Neural cell (in vitro differentiated cells): ENCODE data around the gene AMPD2. TPM values are rescaled to one million over a fixed set of nuclear protein-coding genes. Genes with fewer than 3 reads are reported as not detected.
A peak's percentile ranks its signal among the peaks of the same experiment; 100 is the strongest.

ENCODE experiments used
- H2AFZ ChIP-seq: fragments of 200-600, 300-800 bp; sonication (generic), shearing (Covaris generic); 2 replicates; pipeline ENCODE4 v1.6.0; 2014; ENCODE audit warnings: low read depth, mild to moderate bottlenecking, antibody characterized with exemption, low read length, moderate library complexity
- H3F3A ChIP-seq: fragments of 200-600 bp; shearing (Covaris generic); 2 replicates; pipeline ENCODE4 v1.6.1; 2016; ENCODE audit warnings: mild to moderate bottlenecking, moderate library complexity, mixed read lengths, antibody characterized with exemption, low read length; ENCODE audit not compliant: insufficient read depth, poor library complexity, severe bottlenecking
- H3K27ac ChIP-seq: fragments of 200-600, 300-800 bp; sonication (generic), shearing (Covaris generic); 2 replicates; pipeline ENCODE4 v1.5.1; 2014; ENCODE audit warnings: mild to moderate bottlenecking, low read length, moderate library complexity
- H3K27me3 ChIP-seq: fragments of 300-800, 200-600 bp; sonication (generic), shearing (Covaris generic); 2 replicates; pipeline ENCODE4 v1.6.0; 2014; ENCODE audit warnings: mild to moderate bottlenecking, low read depth, low read length, moderate library complexity; ENCODE audit not compliant: insufficient read depth
- H3K36me3 ChIP-seq: fragments of 300-800, 200-600 bp; sonication (generic), shearing (Covaris generic); 2 replicates; pipeline ENCODE4 v1.5.1; 2014; ENCODE audit warnings: mild to moderate bottlenecking, antibody characterized with exemption, low read length, moderate library complexity; ENCODE audit not compliant: insufficient read depth
- H3K4me2 ChIP-seq: fragments of 300-800, 200-600 bp; sonication (generic), shearing (Covaris generic); 2 replicates; pipeline ENCODE4 v1.6.0; 2014; ENCODE audit warnings: mild to moderate bottlenecking, low read length
- H3K4me3 ChIP-seq: fragments of 300-800, 200-600 bp; sonication (generic), shearing (Covaris generic); 2 replicates; pipeline ENCODE4 v1.5.1; 2014; ENCODE audit warnings: mild to moderate bottlenecking, low read length, moderate library complexity
- H3K79me2 ChIP-seq: fragments of 200-600 bp; shearing (Covaris generic); replicated peaks from 2 replicates; pipeline ENCODE4 v1.6.0; 2014; ENCODE audit warnings: mild to moderate bottlenecking, low read length, moderate library complexity; ENCODE audit not compliant: insufficient read depth
- H3K9ac ChIP-seq: fragments of 300-800, 200-600 bp; sonication (generic), shearing (Covaris generic); 2 replicates; pipeline ENCODE4 v1.6.1; 2016; ENCODE audit warnings: mild to moderate bottlenecking, low read length, mixed read lengths
- H3K9me2 ChIP-seq: fragments of 200-600 bp; shearing (Covaris generic); 2 replicates; pipeline ENCODE4 v1.6.1; 2016; ENCODE audit warnings: mild to moderate bottlenecking, low read length, mixed read lengths; ENCODE audit not compliant: insufficient read depth
- H3K9me3 ChIP-seq: fragments of 200-600, 300-800 bp; sonication (generic), shearing (Covaris generic); 2 replicates; pipeline ENCODE4 v1.6.1; 2016; ENCODE audit warnings: mild to moderate bottlenecking, mixed run types, low read length, moderate library complexity, mixed read lengths
- H4K20me1 ChIP-seq: fragments of 200-600 bp; shearing (Covaris generic); 2 replicates; pipeline ENCODE4 v1.6.1; 2016; ENCODE audit warnings: mild to moderate bottlenecking, mixed run types; ENCODE audit not compliant: insufficient read depth
- EP300 ChIP-seq: fragments of 450-650 bp; conservative IDR thresholded peaks from 2 replicates; pipeline ENCODE4 v1.6.1; 2014; ENCODE audit warnings: antibody characterized with exemption, mild to moderate bottlenecking, moderate library complexity; ENCODE audit not compliant: poor library complexity, severe bottlenecking
- EZH2 ChIP-seq: fragments of 200-600, 300-800 bp; shearing (Covaris generic), sonication (generic); IDR thresholded peaks from 2 replicates; pipeline ENCODE4 v1.6.1; 2014; ENCODE audit warnings: antibody characterized with exemption, low read length, borderline replicate concordance, mild to moderate bottlenecking; ENCODE audit not compliant: insufficient read depth, poor library complexity, severe bottlenecking
- MXI1 ChIP-seq: fragments of 450-650 bp; conservative IDR thresholded peaks from 2 replicates; pipeline ENCODE4 v1.6.1; 2014; ENCODE audit warnings: antibody characterized with exemption, mild to moderate bottlenecking; ENCODE audit not compliant: poor library complexity, severe bottlenecking
- POLR2AphosphoS5 ChIP-seq: IDR thresholded peaks from 2 replicates; pipeline ENCODE4 v1.6.1; 2012
- RAD21 ChIP-seq: fragments of 450-650 bp; conservative IDR thresholded peaks from 2 replicates; pipeline ENCODE4 v1.6.1; 2014; ENCODE audit warnings: antibody characterized with exemption, mild to moderate bottlenecking, moderate library complexity
- SMC3 ChIP-seq: fragments of 450-650 bp; conservative IDR thresholded peaks from 2 replicates; pipeline ENCODE4 v1.6.1; 2014; ENCODE audit warnings: antibody characterized with exemption, mild to moderate bottlenecking, moderate library complexity; ENCODE audit not compliant: poor library complexity
- TAF1 ChIP-seq: IDR thresholded peaks from 2 replicates; pipeline ENCODE4 v1.6.1; 2012; ENCODE audit warnings: low read depth
- polyA plus RNA-seq: library from polyadenylated mRNA; depleted of rRNA; stranded (reverse); fragments of >200 nt; gene quantifications from 2 replicates; pipeline ENCODE4 v1.2.3, GENCODE V29; 2014
- TF ChIP-seq, protein P1 (sequence below): fragments of 450-650 bp; IDR thresholded peaks from 2 replicates; pipeline ENCODE4 v1.5.1; 2014; ENCODE audit warnings: antibody characterized with exemption, mild to moderate bottlenecking, moderate library complexity; ENCODE audit not compliant: poor library complexity, severe bottlenecking
- TF ChIP-seq, protein P2 (sequence below): IDR thresholded peaks from 2 replicates; pipeline ENCODE4 v1.6.1; 2012; ENCODE audit warnings: borderline replicate concordance

Gene AMPD2
- polyA plus RNA-seq, 1 donor from 2014 or later, result 104 TPM

DNA sequence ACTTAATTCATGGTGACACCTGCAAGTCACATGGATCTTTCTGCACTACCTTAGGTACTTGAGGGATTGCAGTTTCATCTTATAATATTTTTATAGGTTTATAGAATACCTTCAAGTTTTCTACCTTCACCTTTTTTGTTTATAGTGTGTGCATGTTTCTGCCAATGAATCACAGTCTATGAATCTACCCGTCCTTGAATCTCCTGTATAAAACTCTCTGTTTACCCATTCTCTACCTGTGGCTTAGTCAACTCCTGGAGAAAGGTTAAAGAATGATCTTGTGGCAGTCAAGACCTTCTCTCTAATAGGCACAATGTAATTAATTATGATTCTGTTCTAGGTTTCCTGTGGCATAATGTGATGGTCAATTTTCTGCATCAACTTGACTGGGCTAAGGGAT, 45.0 kb downstream of the AMPD2 start:
- Histone ChIP-seq H3K27me3 (no peaks in the 10 kb centered on the region), H3F3A (no peaks in the 10 kb centered on the region), H3K4me3 (no peak overlapping the region), H3K27ac (no peak overlapping the region), H3K9me3 (no peaks in the 10 kb centered on the region), H4K20me1 (no peaks in the 10 kb centered on the region), H3K4me2 (no peak overlapping the region), H3K79me2 (no peaks in the 10 kb centered on the region), H3K36me3 (no peaks in the 10 kb centered on the region), H3K9me2 (no peaks in the 10 kb centered on the region), H2AFZ (no peak overlapping the region), H3K9ac (no peak overlapping the region)
- no peak for TF ChIP-seq POLR2AphosphoS5
- TF ChIP-seq EZH2, result no peak
- TF ChIP-seq, protein P1, sequence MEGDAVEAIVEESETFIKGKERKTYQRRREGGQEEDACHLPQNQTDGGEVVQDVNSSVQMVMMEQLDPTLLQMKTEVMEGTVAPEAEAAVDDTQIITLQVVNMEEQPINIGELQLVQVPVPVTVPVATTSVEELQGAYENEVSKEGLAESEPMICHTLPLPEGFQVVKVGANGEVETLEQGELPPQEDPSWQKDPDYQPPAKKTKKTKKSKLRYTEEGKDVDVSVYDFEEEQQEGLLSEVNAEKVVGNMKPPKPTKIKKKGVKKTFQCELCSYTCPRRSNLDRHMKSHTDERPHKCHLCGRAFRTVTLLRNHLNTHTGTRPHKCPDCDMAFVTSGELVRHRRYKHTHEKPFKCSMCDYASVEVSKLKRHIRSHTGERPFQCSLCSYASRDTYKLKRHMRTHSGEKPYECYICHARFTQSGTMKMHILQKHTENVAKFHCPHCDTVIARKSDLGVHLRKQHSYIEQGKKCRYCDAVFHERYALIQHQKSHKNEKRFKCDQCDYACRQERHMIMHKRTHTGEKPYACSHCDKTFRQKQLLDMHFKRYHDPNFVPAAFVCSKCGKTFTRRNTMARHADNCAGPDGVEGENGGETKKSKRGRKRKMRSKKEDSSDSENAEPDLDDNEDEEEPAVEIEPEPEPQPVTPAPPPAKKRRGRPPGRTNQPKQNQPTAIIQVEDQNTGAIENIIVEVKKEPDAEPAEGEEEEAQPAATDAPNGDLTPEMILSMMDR, result no peak
- TF ChIP-seq MXI1, result no peak
- no peak for TF ChIP-seq SMC3
- TF ChIP-seq EP300, result no peak
- TF ChIP-seq RAD21, result no peak
- TF ChIP-seq, protein P2, sequence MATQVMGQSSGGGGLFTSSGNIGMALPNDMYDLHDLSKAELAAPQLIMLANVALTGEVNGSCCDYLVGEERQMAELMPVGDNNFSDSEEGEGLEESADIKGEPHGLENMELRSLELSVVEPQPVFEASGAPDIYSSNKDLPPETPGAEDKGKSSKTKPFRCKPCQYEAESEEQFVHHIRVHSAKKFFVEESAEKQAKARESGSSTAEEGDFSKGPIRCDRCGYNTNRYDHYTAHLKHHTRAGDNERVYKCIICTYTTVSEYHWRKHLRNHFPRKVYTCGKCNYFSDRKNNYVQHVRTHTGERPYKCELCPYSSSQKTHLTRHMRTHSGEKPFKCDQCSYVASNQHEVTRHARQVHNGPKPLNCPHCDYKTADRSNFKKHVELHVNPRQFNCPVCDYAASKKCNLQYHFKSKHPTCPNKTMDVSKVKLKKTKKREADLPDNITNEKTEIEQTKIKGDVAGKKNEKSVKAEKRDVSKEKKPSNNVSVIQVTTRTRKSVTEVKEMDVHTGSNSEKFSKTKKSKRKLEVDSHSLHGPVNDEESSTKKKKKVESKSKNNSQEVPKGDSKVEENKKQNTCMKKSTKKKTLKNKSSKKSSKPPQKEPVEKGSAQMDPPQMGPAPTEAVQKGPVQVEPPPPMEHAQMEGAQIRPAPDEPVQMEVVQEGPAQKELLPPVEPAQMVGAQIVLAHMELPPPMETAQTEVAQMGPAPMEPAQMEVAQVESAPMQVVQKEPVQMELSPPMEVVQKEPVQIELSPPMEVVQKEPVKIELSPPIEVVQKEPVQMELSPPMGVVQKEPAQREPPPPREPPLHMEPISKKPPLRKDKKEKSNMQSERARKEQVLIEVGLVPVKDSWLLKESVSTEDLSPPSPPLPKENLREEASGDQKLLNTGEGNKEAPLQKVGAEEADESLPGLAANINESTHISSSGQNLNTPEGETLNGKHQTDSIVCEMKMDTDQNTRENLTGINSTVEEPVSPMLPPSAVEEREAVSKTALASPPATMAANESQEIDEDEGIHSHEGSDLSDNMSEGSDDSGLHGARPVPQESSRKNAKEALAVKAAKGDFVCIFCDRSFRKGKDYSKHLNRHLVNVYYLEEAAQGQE, result no peak
- TF ChIP-seq TAF1, result no peak

- Histone ChIP-seq H3F3A (no peaks in the 10 kb centered on the region), H2AFZ (no peak within 1 kb of the TSS), H3K9me3 (no peaks in the 10 kb centered on the region), H3K79me2 (no peaks in the 10 kb centered on the region), H4K20me1 (no peaks in the 10 kb centered on the region), H3K27ac (no peak within 1 kb of the TSS), H3K4me3 (peak within 1 kb of the TSS; percentile 56), H3K4me2 (no peak within 1 kb of the TSS), H3K9me2 (no peaks in the 10 kb centered on the region), H3K9ac (peak within 1 kb of the TSS; percentile 34), H3K36me3 (no peaks in the 10 kb centered on the region), H3K27me3 (no peaks in the 10 kb centered on the region)
- no peak for TF ChIP-seq EZH2
These were observed 48.0 kb downstream of the AMPD2 start, which contains the start of gene GSTM2 for GRCh38 chr1:109667452-109668122. TSS of gene GSTM2 (plus strand) at chr1:109668057. CDS start at chr1:109668116, 59 bp downstream.
